GM13976 (cell line): Measurements from ENCODE around the gene DVL1.

Experiments used
- DNase-seq: peaks from one replicate; pipeline ENCODE4 v3.0.0; 2012; ENCODE audit warnings: low spot score
- CTCF ChIP-seq: IDR thresholded peaks from 2 replicates; pipeline ENCODE4 v1.5.1; 2012; ENCODE audit warnings: borderline replicate concordance, mild to moderate bottlenecking; ENCODE audit not compliant: insufficient read depth; ENCODE audit errors: extremely low read depth, missing control alignments, control extremely low read depth
- in situ Hi-C: fragments of 300-500 bp; cut with MboI; formaldehyde crosslinking; loops from one replicate; pipeline ENCODE4 v1.12.0; 2022; ENCODE audit warnings: low sequenced_read_pairs, mixed read lengths, inconsistent platforms; ENCODE audit not compliant: unreplicated experiment

The DVL1 gene

GRCh38 chr1:1334835-1335234, 14.4 kb downstream of the DVL1 start:
- TF ChIP-seq CTCF = no peak
- in situ Hi-C loops = no loop called here
- DNase-seq = no peak

GRCh38 chr1:1333551-1334241, 15.5 kb downstream of the DVL1 start:
- in situ Hi-C loops = no loop called here
- DNase-seq = no peak
- no peak for TF ChIP-seq CTCF

GRCh38 chr1:1332774-1333480, 16.3 kb downstream of the DVL1 start:
- DNase-seq = no peak
- TF ChIP-seq CTCF = no peak
- in situ Hi-C loops = no loop called here

GRCh38 chr1:1332031-1332755, 17.0 kb downstream of the DVL1 start:
- no peak for TF ChIP-seq CTCF
- DNase-seq = no peak

GRCh38 chr1:1331068-1331965, 17.9 kb downstream of the DVL1 start, which contains the start of gene TAS1R3:
Gene TAS1R3, plus strand, starts transcription at chr1:1331280. Its CDS starts 66 bp downstream, at chr1:1331346.
- in situ Hi-C loops = no loop called here
- no peak for DNase-seq
- no peak for TF ChIP-seq CTCF

More at GRCh38 chr1:1332031-1332755, 17.0 kb downstream of the DVL1 start:
- in situ Hi-C loops = no loop called here
